ENCODE results near the gene CFAP298. TPM values are rescaled to one million over a fixed set of nuclear protein-coding genes. Genes with fewer than 3 reads are reported as not detected.
A peak's percentile ranks its signal among the peaks of the same experiment; 100 is the strongest.

CFAP298 gene
- total and polyA plus RNA-seq, 2 of the 13 experiments (the other 11 are each of a cell fraction or from before 2014, with no cell fraction given): 21.2 to 62.2 TPM

- TF ChIP-seq MYPOP (CRISPR knock-in tag; IDR thresholded peaks at IDR 0.05): 0 out of 2 replicates have a peak, but pooled peaks have one; percentile 23
- TF ChIP-seq FOXA3 (CRISPR knock-in tag; IDR thresholded peaks at IDR 0.05): peak; percentile 32; the same call in 1 of the 2 replicates
- TF ChIP-seq GLMP (CRISPR knock-in tag; IDR thresholded peaks at IDR 0.05; ENCODE audit: borderline replicate concordance): no peak
- 0 out of 2 replicates have a peak, but pooled peaks have one; percentile 37 for TF ChIP-seq SRY (CRISPR knock-in tag; IDR thresholded peaks at IDR 0.05)
- TF ChIP-seq PRDM15 (CRISPR knock-in tag; IDR thresholded peaks at IDR 0.05): no peak
- TF ChIP-seq PHF8 (CRISPR knock-in tag; IDR thresholded peaks at IDR 0.05): 0 out of 2 replicates have a peak, but pooled peaks have one; percentile 25
- 0 out of 2 replicates have a peak, but pooled peaks have one; percentile 38 for TF ChIP-seq ELF3 (CRISPR knock-in tag; IDR thresholded peaks at IDR 0.05)
- no peak for TF ChIP-seq ZNF138 (CRISPR knock-in tag; IDR thresholded peaks at IDR 0.05; ENCODE audit: low read depth)
- TF ChIP-seq, protein P1, sequence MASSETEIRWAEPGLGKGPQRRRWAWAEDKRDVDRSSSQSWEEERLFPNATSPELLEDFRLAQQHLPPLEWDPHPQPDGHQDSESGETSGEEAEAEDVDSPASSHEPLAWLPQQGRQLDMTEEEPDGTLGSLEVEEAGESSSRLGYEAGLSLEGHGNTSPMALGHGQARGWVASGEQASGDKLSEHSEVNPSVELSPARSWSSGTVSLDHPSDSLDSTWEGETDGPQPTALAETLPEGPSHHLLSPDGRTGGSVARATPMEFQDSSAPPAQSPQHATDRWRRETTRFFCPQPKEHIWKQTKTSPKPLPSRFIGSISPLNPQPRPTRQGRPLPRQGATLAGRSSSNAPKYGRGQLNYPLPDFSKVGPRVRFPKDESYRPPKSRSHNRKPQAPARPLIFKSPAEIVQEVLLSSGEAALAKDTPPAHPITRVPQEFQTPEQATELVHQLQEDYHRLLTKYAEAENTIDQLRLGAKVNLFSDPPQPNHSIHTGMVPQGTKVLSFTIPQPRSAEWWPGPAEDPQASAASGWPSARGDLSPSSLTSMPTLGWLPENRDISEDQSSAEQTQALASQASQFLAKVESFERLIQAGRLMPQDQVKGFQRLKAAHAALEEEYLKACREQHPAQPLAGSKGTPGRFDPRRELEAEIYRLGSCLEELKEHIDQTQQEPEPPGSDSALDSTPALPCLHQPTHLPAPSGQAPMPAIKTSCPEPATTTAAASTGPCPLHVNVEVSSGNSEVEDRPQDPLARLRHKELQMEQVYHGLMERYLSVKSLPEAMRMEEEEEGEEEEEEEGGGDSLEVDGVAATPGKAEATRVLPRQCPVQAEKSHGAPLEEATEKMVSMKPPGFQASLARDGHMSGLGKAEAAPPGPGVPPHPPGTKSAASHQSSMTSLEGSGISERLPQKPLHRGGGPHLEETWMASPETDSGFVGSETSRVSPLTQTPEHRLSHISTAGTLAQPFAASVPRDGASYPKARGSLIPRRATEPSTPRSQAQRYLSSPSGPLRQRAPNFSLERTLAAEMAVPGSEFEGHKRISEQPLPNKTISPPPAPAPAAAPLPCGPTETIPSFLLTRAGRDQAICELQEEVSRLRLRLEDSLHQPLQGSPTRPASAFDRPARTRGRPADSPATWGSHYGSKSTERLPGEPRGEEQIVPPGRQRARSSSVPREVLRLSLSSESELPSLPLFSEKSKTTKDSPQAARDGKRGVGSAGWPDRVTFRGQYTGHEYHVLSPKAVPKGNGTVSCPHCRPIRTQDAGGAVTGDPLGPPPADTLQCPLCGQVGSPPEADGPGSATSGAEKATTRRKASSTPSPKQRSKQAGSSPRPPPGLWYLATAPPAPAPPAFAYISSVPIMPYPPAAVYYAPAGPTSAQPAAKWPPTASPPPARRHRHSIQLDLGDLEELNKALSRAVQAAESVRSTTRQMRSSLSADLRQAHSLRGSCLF (CRISPR knock-in tag; IDR thresholded peaks at IDR 0.05; ENCODE audit: borderline replicate concordance): no peak
- TF ChIP-seq SNAPC5 (CRISPR knock-in tag; IDR thresholded peaks at IDR 0.05; ENCODE audit: borderline replicate concordance): no peak
- TF ChIP-seq RELA (CRISPR knock-in tag; IDR thresholded peaks at IDR 0.05): no peak
- peak; percentile 59 for TF ChIP-seq ELF1 (CRISPR knock-in tag; IDR thresholded peaks at IDR 0.05)
- 0 out of 2 replicates have a peak, but pooled peaks have one; percentile 46 for TF ChIP-seq ZFP90 (CRISPR knock-in tag; IDR thresholded peaks at IDR 0.05; ENCODE audit: borderline replicate concordance)
- TF ChIP-seq NFKB2 (CRISPR knock-in tag; IDR thresholded peaks at IDR 0.05; ENCODE audit: borderline replicate concordance): 0 out of 2 replicates have a peak, but pooled peaks have one; percentile 31
- TF ChIP-seq GABPB1 (CRISPR knock-in tag; IDR thresholded peaks at IDR 0.05): 0 out of 2 replicates have a peak, but pooled peaks have one; percentile 21
- no peak for TF ChIP-seq TBL1XR1 (IDR thresholded peaks at IDR 0.05; ENCODE audit: borderline replicate concordance, low read length, partially characterized antibody)
- no peak for TF ChIP-seq HHEX (CRISPR knock-in tag; IDR thresholded peaks at IDR 0.05)
Measured at GRCh38 chr21:32572574-32573420, 39.4 kb downstream of the CFAP298 start (continued).

Data from HepG2 (cell line).